ENCODE results near the gene C11orf68. TPM values are rescaled to one million over a fixed set of nuclear protein-coding genes. Genes with fewer than 3 reads are reported as not detected.

C11orf68 gene
- total RNA-seq, 4 donors from 2014 or later = 21.2 to 32.8 (median 26.5) TPM

DNA sequence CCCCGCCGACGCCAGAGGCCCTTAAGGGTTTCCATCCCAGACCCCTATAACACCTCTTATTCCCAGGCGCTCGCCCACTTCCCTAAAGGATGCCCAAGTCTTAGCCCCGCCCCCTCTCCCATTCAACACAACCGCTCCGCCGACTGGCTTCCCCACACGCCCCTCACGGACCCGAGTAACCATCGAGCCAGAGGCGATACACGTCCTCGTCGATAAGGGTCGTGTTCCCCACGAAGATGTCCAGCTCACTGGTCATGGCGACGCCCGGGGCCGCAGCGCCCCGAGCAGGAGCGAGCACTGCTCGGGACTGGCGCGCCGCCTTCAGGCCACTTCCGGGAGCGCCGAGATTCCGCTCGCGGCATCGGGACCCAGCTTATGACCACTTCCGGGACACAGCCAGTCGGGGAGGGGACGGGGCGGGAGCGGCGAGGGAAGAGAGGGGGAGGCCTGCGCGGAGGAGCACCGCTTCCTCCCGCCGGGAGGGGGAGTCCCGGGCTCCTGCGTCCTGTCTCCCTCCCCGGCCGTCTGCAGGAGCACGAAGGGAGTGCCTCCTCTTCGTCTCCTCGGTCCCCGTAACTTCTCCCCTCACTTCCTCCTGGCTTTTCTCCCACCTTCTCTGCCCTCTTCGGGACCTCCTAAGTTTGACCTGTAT, 30.6 kb downstream of the C11orf68 start, which contains the start of gene FIBP:
FIBP (minus strand) TSS at position 309 of the 652 bp plus-strand sequence; CDS start at position 256, 53 bp downstream.
- intact Hi-C loops (cut with DNase I; ENCODE audit: low total_unique reads) = no loop called here
- 1 to 2% methylated on average over 15 to 44 of the region's 57 CpGs for WGBS, 2 donors
- peak; percentile 95 to 100 for DNase-seq (ENCODE audit: low spot score in 2 of 2)
- H3K4me3 ChIP-seq (ENCODE audit: low read depth, poor library complexity, severe bottlenecking) = peak within 1 kb of the TSS; percentile 61
- TF ChIP-seq POLR2A (IDR thresholded peaks at IDR 0.05) (no peak), CTCF (IDR thresholded peaks at IDR 0.05) (peak in 2 of 3 donors; percentile 24 to 71)

GRCh38 chr11:65887723-65888162, 31.1 kb downstream of the C11orf68 start:
- intact Hi-C loops (cut with DNase I; ENCODE audit: low total_unique reads) = no loop called here
- peak in 1 of 2 donors; percentile 86 for DNase-seq (ENCODE audit: low spot score in 2 of 2)
- no peak for TF ChIP-seq POLR2A (IDR thresholded peaks at IDR 0.05)
- TF ChIP-seq CTCF (IDR thresholded peaks at IDR 0.05) = no peak
- 5 to 7% methylated on average over 11 to 15 of the region's 23 CpGs for WGBS, 2 donors
- H3K4me3 ChIP-seq (ENCODE audit: low read depth, poor library complexity, severe bottlenecking) = peak overlapping the region; percentile 61

- WGBS, 2 donors = 79 to 86% methylated on average over 14 of the region's 14 CpGs
- intact Hi-C loops (cut with DNase I; ENCODE audit: low total_unique reads) = no loop called here
- H3K4me3 ChIP-seq (ENCODE audit: low read depth, poor library complexity, severe bottlenecking) = no peak overlapping the region
- no peak for DNase-seq (ENCODE audit: low spot score in 2 of 2)
- TF ChIP-seq POLR2A (IDR thresholded peaks at IDR 0.05) (no peak), CTCF (IDR thresholded peaks at IDR 0.05) (no peak)
Measured at GRCh38 chr11:65886826-65887722, 31.8 kb downstream of the C11orf68 start.

- no peak for TF ChIP-seq CTCF (IDR thresholded peaks at IDR 0.05)
- no peak for TF ChIP-seq POLR2A (IDR thresholded peaks at IDR 0.05)
- DNase-seq (ENCODE audit: low spot score in 2 of 2) = no peak
- WGBS, 2 donors = 76 to 87% methylated on average over 12 of the region's 12 CpGs
- intact Hi-C loops (cut with DNase I; ENCODE audit: low total_unique reads) = no loop called here
- no peak overlapping the region for H3K4me3 ChIP-seq (ENCODE audit: low read depth, poor library complexity, severe bottlenecking)
Measured at GRCh38 chr11:65885808-65886536, 32.9 kb downstream of the C11orf68 start.

DNA sequence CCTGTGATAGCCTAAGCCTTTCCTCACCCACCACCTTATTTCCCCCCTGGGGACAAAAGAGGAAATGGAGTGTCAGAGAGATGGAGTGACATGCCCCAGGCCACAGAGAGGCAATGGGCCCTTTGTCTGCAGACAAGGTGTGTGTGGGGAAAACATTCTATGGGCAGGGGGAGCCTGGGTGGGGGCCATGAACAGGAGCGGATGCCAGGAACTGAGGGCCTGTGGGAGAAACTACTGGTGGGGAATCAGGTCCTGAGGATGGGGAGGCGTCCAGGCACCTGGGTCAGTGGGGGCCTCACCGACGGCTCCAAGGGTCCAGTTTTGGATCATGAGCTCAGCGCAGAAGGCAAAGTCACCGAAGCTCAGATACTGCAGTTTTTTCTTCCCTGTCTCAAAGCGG, 33.6 kb downstream of the C11orf68 start:
- TF ChIP-seq CTCF (IDR thresholded peaks at IDR 0.05) (no peak), POLR2A (IDR thresholded peaks at IDR 0.05) (no peak)
- intact Hi-C loops (cut with DNase I; ENCODE audit: low total_unique reads) = no loop called here
- H3K4me3 ChIP-seq (ENCODE audit: low read depth, poor library complexity, severe bottlenecking) = no peak overlapping the region
- no peak for DNase-seq (ENCODE audit: low spot score in 2 of 2)
- WGBS, 2 donors = 81 to 83% methylated on average over 7 of the region's 7 CpGs
